ENCODE data around the gene PPP2R5A. TPM values are rescaled to one million over a fixed set of nuclear protein-coding genes. Genes with fewer than 3 reads are reported as not detected.

PPP2R5A gene
- polyA plus RNA-seq, 1 of the 3 experiments (the other 2 are of a cell fraction), result 5.4 TPM

GRCh38 chr1:212237651-212238050 is 47.6 kb upstream of the PPP2R5A start:
- Histone ChIP-seq H3K4me1 (ENCODE audit: control insufficient read depth in 1 of 2, insufficient read depth in 2 of 2, low read depth in 1 of 2, low read length in 1 of 2) (peaks cover 2 to 10% of the 10 kb centered on the region in 2 experiments; a peak in 3 of 4 replicates), H3K9me2 (no peaks in the 10 kb centered on the region), H3K27me3 (ENCODE audit: insufficient read depth) (no peaks in the 10 kb centered on the region), H4K20me1 (ENCODE audit: insufficient read depth) (no peaks in the 10 kb centered on the region), H3K27ac (ENCODE audit: low read depth in 2 of 2, low read length in 1 of 2) (no peak overlapping the region), H3K9ac (no peak overlapping the region), H3K4me3 (ENCODE audit: low read depth in 2 of 2, low read length in 1 of 2) (no peak overlapping the region), H3K4me2 (no peak overlapping the region), H3K9me3 (no peaks in the 10 kb centered on the region), H3F3A (replicated peaks; ENCODE audit: insufficient read depth) (peaks cover 4% of the 10 kb centered on the region), H3K36me3 (replicated peaks in 1 of 2; ENCODE audit: control insufficient read depth in 1 of 2, insufficient read depth in 2 of 2, low read length in 1 of 2) (no peaks in the 10 kb centered on the region), H2AFZ (ENCODE audit: low read depth) (no peak overlapping the region), H3K79me2 (ENCODE audit: insufficient read depth) (no peaks in the 10 kb centered on the region)
- no peak for DNase-seq
- ChIA-PET POLR2A (no interaction called here), CTCF (no interaction called here)
- TF ChIP-seq YY1 (IDR thresholded peaks at IDR 0.05; ENCODE audit: low read depth) (no peak), SMC3 (IDR thresholded peaks at IDR 0.05; ENCODE audit: low read depth, low read length) (no peak), CHD2 (IDR thresholded peaks at IDR 0.05; ENCODE audit: low read length, partially characterized antibody) (no peak), TEAD4 (IDR thresholded peaks at IDR 0.05; ENCODE audit: borderline replicate concordance, insufficient read depth) (no peak), TAF1 (IDR thresholded peaks at IDR 0.05; ENCODE audit: borderline replicate concordance, low read depth, low read length) (no peak), CTCF (IDR thresholded peaks at IDR 0.05) (no peak), FOXJ3 (CRISPR knock-in tag; IDR thresholded peaks at IDR 0.05) (no peak), GABPA (IDR thresholded peaks at IDR 0.05; ENCODE audit: low read depth) (no peak), FOSL2 (IDR thresholded peaks at IDR 0.05; ENCODE audit: borderline replicate concordance, low read depth) (no peak), NRF1 (IDR thresholded peaks at IDR 0.05; ENCODE audit: low read depth, low read length) (no peak), GATA2 (CRISPR knock-in tag; IDR thresholded peaks at IDR 0.05) (no peak), RCOR1 (IDR thresholded peaks at IDR 0.05; ENCODE audit: low read length) (no peak), SIN3A (IDR thresholded peaks at IDR 0.05; ENCODE audit: borderline replicate concordance, low read depth, low read length) (no peak), MEF2A (IDR thresholded peaks at IDR 0.05; ENCODE audit: borderline replicate concordance, low read depth) (no peak)
- TF ChIP-seq, protein P1, sequence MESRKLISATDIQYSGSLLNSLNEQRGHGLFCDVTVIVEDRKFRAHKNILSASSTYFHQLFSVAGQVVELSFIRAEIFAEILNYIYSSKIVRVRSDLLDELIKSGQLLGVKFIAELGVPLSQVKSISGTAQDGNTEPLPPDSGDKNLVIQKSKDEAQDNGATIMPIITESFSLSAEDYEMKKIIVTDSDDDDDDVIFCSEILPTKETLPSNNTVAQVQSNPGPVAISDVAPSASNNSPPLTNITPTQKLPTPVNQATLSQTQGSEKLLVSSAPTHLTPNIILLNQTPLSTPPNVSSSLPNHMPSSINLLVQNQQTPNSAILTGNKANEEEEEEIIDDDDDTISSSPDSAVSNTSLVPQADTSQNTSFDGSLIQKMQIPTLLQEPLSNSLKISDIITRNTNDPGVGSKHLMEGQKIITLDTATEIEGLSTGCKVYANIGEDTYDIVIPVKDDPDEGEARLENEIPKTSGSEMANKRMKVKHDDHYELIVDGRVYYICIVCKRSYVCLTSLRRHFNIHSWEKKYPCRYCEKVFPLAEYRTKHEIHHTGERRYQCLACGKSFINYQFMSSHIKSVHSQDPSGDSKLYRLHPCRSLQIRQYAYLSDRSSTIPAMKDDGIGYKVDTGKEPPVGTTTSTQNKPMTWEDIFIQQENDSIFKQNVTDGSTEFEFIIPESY (IDR thresholded peaks at IDR 0.05; ENCODE audit: borderline replicate concordance, low read depth), result no peak
- TF ChIP-seq, protein P2, sequence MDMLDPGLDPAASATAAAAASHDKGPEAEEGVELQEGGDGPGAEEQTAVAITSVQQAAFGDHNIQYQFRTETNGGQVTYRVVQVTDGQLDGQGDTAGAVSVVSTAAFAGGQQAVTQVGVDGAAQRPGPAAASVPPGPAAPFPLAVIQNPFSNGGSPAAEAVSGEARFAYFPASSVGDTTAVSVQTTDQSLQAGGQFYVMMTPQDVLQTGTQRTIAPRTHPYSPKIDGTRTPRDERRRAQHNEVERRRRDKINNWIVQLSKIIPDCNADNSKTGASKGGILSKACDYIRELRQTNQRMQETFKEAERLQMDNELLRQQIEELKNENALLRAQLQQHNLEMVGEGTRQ (IDR thresholded peaks at IDR 0.05; ENCODE audit: borderline replicate concordance, low read depth, low read length), result no peak
- TF ChIP-seq, protein P3, sequence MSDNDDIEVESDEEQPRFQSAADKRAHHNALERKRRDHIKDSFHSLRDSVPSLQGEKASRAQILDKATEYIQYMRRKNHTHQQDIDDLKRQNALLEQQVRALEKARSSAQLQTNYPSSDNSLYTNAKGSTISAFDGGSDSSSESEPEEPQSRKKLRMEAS (IDR thresholded peaks at IDR 0.05; ENCODE audit: low read depth), result no peak
- TF ChIP-seq, protein P4, sequence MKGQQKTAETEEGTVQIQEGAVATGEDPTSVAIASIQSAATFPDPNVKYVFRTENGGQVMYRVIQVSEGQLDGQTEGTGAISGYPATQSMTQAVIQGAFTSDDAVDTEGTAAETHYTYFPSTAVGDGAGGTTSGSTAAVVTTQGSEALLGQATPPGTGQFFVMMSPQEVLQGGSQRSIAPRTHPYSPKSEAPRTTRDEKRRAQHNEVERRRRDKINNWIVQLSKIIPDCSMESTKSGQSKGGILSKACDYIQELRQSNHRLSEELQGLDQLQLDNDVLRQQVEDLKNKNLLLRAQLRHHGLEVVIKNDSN (IDR thresholded peaks at IDR 0.05; ENCODE audit: borderline replicate concordance, low read depth), result no peak
